A549 treated with AZD2906 at 1 μM for 4 hours (cell line): ENCODE measurements around the gene KRTAP10-2. TPM values are rescaled to one million over a fixed set of nuclear protein-coding genes. Genes with fewer than 3 reads are reported as not detected.

Experiments
- total RNA-seq: library from RNA; stranded (reverse); fragments of 200-300 nt; extraction: Qiagen RNA extraction; gene quantifications from 5 replicates; pipeline ENCODE4 v1.2.3, GENCODE V29; 2022

KRTAP10-2 gene, protein sequence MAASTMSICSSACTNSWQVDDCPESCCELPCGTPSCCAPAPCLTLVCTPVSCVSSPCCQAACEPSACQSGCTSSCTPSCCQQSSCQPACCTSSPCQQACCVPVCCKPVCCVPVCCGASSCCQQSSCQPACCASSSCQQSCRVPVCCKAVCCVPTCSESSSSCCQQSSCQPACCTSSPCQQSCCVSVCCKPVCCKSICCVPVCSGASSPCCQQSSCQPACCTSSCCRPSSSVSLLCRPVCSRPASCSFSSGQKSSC
- total RNA-seq = not detected in 5 replicates

DNA sequence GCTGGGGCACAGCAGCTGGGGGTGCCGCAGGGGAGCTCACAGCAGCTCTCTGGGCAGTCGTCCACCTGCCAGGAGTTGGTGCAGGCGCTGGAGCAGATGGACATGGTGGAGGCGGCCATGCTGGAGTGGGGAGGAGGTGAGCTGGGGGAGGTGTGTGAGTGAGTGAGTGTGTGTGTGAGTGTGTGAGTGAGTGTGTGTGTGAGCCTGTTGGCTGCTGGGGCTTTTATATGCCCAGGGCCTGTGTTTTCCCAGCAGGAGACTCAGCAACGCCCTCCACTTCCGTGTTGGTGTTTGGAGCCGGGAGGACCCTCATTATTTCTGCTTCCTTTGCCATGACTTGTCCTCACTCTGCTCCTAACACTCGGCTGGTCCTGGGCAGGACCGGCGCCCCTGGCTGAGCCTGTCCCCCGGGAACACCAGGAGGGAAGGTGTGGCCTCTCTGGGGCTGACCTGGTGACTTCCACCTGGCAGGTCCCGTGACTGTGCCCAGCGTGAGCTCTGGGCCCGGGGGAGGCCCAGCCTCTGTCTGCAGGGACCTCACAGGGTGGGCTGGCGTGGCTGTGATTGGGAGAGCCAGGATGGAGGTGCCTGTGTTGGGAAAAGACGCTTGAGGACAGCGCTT, at the start of gene KRTAP10-2:
TSS of gene KRTAP10-2 (minus strand) at position 166 of the 622 bp plus-strand sequence. CDS start at position 119, 47 bp downstream.

DNA sequence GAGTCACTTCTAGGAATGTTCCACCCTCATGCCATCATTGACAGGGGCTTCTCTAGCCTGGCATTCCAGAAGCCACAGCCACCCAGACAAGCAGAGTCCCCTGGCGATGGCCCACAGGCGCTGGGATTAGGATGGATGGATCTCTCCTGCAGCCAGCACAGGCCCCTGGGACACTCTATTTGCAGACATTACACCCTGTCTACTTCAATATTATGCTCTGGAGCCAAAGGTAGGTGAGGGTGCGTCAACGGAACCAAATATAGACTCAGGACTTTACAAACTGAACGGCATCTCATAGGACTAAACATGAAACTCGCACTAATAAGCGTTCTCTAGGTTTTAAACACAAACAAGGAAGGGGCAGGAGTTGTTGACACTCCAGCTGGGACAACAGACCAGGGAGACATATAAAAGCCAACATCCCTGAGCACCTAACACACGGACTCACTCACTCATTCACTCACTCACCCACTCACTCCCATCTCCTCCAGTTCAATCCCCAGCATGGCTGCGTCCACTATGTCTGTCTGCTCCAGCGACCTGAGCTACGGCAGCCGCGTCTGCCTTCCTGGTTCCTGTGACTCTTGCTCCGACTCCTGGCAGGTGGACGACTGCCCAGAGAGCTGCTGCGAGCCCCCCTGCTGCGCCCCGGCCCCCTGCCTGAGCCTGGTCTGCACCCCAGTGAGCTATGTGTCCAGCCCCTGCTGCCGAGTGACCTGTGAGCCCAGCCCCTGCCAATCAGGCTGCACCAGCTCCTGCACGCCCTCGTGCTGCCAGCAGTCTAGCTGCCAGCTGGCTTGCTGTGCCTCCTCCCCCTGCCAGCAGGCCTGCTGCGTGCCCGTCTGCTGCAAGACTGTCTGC, 49.0 kb upstream of the KRTAP10-2 start, which contains the start of gene KRTAP10-7:
TSS of gene KRTAP10-7 (plus strand) at position 480 of the 861 bp plus-strand sequence. CDS start at position 505, 25 bp downstream.

DNA sequence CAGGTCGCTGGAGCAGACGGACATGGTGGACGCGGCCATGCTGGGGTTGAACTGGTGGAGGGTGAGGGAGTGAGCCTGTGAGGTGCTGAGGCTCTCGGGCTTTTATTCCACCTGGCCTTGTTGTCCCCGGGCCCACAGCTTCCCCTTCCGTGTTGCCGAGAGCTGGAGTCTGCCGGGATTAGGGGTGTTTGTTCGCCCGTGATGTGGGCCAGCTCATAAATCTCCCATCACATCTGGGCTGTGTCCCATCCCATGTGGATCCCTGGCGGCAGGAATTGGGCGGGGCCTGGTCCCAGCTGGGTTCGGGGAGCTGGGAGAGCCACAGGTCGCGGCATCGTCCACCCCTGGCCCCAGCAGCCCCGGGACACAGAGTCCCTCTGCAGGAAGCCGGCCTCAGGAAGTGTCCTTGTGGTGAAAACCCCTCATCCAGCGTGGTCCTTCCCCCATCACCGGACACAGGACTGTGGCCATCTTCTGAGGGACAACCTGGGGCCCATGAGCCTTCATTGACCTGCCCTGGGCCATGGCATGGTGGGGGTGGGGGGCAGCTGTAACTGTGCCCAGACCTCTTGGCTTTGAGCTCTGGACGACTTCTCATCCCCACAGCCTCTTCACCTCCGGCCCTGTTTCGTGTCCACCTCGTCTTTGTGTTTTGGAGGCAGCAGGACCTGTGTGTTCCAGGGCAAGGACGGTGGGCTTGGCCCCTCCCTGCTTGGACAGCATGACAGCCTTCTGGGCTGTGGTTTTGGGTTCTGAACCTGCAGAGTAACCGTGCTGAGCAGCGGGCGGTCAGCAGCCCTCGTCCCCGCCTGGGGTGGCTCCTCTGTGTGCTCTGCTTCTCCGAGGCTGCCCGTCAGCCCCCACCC, 41.4 kb upstream of the KRTAP10-2 start, which contains the start of gene KRTAP10-6:
TSS of gene KRTAP10-6 (minus strand) at position 60 of the 866 bp plus-strand sequence. CDS start at position 39, 21 bp downstream.

DNA sequence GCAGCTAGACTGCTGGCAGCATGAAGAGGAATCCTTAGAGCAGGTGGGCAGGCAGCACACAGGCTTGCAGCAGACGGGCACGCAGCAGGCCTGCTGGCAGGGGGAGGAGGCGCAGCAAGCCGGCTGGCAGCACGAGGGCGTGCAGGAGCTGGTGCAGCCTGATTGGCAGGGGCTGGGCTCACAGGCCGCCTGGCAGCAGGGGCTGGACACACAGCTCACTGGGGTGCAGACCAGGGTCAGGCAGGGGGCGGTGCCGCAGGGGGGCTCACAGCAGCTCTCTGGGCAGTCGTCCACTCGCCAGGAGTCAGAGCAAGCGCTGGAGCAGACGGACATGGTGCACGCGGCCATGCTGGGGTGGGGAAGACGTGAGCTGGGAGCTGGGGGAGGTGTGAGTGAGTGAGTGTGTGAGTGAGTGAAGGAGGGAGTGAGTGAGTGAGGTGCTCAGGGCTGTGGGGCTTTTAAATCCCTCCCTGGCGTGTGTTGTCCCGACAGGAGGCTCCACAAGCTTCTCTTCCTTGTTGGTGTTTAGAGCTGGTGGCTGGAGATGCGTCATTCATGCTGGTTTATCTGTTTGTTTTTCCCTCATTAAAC, 29.0 kb upstream of the KRTAP10-2 start, which contains the start of gene KRTAP10-5:
TSS of gene KRTAP10-5 (minus strand) at position 374 of the 591 bp plus-strand sequence. CDS start at position 348, 26 bp downstream.

DNA sequence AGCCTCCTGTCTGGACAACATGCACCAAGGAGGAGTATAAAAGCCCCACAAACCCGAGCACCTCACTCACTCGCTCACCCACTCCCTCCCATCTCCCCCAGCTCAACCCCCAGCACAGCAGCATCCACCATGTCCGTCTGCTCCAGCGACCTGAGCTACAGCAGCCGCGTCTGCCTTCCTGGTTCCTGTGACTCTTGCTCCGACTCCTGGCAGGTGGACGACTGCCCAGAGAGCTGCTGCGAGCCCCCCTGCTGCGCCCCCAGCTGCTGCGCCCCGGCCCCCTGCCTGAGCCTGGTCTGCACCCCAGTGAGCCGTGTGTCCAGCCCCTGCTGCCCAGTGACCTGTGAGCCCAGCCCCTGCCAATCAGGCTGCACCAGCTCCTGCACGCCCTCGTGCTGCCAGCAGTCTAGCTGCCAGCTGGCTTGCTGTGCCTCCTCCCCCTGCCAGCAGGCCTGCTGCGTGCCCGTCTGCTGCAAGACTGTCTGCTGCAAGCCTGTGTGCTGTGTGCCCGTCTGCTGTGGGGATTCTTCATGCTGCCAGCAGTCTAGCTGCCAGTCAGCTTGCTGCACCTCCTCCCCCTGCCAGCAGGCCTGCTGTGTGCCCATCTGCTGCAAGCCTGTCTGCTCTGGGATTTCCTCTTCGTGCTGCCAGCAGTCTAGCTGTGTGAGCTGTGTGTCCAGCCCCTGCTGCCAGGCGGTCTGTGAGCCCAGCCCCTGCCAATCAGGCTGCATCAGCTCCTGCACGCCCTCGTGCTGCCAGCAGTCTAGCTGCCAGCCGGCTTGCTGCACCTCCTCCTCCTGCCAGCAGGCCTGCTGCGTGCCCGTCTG, 22.5 kb upstream of the KRTAP10-2 start, which contains the start of gene KRTAP10-4:
TSS of gene KRTAP10-4 (plus strand) at position 100 of the 827 bp plus-strand sequence. CDS start at position 130, 30 bp downstream.

DNA sequence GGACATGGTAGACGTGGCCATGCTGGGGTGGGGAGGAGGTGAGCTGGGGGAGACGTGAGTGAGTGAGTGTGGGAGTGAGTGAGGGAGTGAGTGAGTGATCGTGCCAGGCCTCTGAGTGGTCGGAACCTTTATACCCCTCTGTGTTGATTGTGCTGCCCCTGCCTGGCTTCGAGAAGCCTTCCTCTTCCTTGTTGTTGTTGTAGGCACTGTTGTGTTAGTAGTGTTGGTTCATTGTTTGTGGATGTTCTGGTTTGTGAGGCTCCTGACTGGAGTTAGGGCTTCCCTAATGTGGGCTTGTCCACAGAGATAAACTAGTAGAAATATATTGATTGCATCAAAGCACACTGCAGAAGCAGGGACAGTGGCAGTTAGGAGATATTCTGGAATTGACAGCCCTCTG, 7.4 kb upstream of the KRTAP10-2 start, which contains the start of gene KRTAP10-3:
TSS of gene KRTAP10-3 (minus strand) at position 101 of the 400 bp plus-strand sequence. CDS start at position 21, 80 bp downstream.

DNA sequence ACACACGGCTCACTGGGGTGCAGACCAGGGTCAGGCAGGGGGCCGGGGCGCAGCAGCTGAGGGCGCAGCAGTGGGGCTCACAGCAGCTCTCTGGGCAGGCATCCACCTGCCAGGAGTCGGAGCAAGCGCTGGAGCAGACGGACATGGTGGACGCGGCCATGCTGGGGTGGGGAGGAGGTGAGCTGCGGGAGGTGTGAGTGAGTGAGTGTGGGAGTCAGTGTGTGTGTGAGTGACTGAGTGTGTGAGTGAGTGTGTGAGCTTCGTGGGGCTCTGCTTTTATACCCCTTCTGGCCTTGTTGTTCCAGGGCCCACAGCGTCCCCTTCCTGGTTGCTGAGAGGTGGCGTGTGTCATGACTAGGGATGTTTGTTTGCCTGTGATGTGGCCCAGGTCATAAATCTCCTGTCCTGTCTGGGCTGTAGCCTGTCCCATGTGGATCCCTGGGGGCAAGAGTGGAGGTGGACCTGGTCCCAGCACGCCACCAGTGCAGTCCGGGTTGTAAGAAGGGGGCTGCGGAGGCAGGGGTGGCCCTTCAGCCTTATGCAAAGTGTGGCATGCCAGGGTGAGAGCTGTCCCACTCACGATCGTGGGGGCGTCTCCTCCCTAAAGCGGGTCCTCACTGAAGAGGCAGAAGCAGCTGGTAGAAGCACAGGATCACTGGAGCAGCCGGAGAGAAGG, 11.2 kb downstream of the KRTAP10-2 start, which contains the start of gene KRTAP10-1:
TSS of gene KRTAP10-1 (minus strand) at position 205 of the 676 bp plus-strand sequence. CDS start at position 160, 45 bp downstream.

Other genes with a start within 250 kb of the KRTAP10-2 start
- gene CFAP410, start 212.1 kb downstream of the KRTAP10-2 start, total RNA-seq = 5.2 to 10.0 TPM (median 8.1 TPM) in 5 replicates
- gene TRPM2, start 197.9 kb downstream of the KRTAP10-2 start, total RNA-seq = 7.5 to 10.7 TPM (median 8.7 TPM) in 5 replicates
- 1.8 to 2.4 TPM (median 2.1 TPM) in 5 replicates for gene LRRC3, start 96.0 kb downstream of the KRTAP10-2 start, total RNA-seq
- not detected in 5 replicates for gene KRTAP10-1, start 11.3 kb downstream of the KRTAP10-2 start, total RNA-seq
- not detected in 5 replicates for gene KRTAP10-3, start 7.3 kb upstream of the KRTAP10-2 start, total RNA-seq
- gene KRTAP10-4, start 22.2 kb upstream of the KRTAP10-2 start, total RNA-seq = not detected in 5 replicates
- not detected in 5 replicates for gene KRTAP10-5, start 29.1 kb upstream of the KRTAP10-2 start, total RNA-seq
- not detected in 5 replicates for gene KRTAP10-6, start 41.0 kb upstream of the KRTAP10-2 start, total RNA-seq
- gene KRTAP10-7, start 49.1 kb upstream of the KRTAP10-2 start, total RNA-seq = not detected in 5 replicates
- gene KRTAP10-8, start 60.6 kb upstream of the KRTAP10-2 start, total RNA-seq = not detected in 5 replicates
- gene KRTAP10-9, start 75.6 kb upstream of the KRTAP10-2 start, total RNA-seq = not detected in 5 replicates
- not detected in 5 replicates for gene KRTAP10-10, start 85.9 kb upstream of the KRTAP10-2 start, total RNA-seq
- not detected in 5 replicates for gene KRTAP10-11, start 94.9 kb upstream of the KRTAP10-2 start, total RNA-seq
- gene KRTAP12-4, start 103.2 kb upstream of the KRTAP10-2 start, total RNA-seq = not detected in 5 replicates
- gene KRTAP12-3, start 106.4 kb upstream of the KRTAP10-2 start, total RNA-seq = not detected in 5 replicates
- not detected in 5 replicates for gene KRTAP12-2, start 115.4 kb upstream of the KRTAP10-2 start, total RNA-seq
- not detected in 5 replicates for gene KRTAP12-1, start 130.7 kb upstream of the KRTAP10-2 start, total RNA-seq
- not detected in 5 replicates for gene KRTAP10-12, start 145.7 kb upstream of the KRTAP10-2 start, total RNA-seq
- not detected in 5 replicates for gene TSPEAR, start 160.1 kb upstream of the KRTAP10-2 start, total RNA-seq